Measurements from ENCODE around the gene LITAFD. TPM values are rescaled to one million over a fixed set of nuclear protein-coding genes. Genes with fewer than 3 reads are reported as not detected.

The LITAFD gene
- total and polyA plus RNA-seq, 2 experiments from 2014 or later = not detected

DNA sequence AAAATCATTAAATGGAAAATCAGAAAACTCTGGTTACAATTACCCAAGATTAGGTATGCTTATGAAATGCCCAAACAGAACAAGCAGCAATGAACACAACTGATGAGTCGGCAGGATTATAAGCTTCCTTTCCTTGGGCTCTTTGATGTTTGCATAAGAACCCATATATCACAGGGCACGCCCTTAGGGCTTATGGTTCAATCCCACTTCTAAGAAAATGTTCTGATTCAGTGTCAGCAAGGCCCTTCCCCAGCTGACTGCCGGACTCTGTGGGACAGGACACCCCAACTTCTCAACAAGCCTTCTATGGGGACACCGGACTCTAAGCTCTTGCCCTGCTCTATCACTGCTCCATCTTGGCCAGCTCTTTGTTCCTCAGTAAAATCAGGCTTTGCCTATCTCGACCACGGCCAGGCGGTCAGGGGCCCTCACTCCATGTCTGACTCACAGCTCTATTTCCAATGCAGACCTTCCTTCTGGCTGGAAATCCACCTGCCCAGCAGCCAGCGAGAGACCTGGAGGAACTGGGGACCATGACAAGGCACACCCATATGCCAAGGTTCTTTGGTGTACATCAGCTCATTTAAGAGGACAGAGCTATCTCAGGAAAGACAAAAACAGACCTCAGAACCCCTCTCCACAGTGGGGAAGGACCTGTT lies 26.8 kb downstream of the LITAFD start (continued):
- TF ChIP-seq, protein P1, sequence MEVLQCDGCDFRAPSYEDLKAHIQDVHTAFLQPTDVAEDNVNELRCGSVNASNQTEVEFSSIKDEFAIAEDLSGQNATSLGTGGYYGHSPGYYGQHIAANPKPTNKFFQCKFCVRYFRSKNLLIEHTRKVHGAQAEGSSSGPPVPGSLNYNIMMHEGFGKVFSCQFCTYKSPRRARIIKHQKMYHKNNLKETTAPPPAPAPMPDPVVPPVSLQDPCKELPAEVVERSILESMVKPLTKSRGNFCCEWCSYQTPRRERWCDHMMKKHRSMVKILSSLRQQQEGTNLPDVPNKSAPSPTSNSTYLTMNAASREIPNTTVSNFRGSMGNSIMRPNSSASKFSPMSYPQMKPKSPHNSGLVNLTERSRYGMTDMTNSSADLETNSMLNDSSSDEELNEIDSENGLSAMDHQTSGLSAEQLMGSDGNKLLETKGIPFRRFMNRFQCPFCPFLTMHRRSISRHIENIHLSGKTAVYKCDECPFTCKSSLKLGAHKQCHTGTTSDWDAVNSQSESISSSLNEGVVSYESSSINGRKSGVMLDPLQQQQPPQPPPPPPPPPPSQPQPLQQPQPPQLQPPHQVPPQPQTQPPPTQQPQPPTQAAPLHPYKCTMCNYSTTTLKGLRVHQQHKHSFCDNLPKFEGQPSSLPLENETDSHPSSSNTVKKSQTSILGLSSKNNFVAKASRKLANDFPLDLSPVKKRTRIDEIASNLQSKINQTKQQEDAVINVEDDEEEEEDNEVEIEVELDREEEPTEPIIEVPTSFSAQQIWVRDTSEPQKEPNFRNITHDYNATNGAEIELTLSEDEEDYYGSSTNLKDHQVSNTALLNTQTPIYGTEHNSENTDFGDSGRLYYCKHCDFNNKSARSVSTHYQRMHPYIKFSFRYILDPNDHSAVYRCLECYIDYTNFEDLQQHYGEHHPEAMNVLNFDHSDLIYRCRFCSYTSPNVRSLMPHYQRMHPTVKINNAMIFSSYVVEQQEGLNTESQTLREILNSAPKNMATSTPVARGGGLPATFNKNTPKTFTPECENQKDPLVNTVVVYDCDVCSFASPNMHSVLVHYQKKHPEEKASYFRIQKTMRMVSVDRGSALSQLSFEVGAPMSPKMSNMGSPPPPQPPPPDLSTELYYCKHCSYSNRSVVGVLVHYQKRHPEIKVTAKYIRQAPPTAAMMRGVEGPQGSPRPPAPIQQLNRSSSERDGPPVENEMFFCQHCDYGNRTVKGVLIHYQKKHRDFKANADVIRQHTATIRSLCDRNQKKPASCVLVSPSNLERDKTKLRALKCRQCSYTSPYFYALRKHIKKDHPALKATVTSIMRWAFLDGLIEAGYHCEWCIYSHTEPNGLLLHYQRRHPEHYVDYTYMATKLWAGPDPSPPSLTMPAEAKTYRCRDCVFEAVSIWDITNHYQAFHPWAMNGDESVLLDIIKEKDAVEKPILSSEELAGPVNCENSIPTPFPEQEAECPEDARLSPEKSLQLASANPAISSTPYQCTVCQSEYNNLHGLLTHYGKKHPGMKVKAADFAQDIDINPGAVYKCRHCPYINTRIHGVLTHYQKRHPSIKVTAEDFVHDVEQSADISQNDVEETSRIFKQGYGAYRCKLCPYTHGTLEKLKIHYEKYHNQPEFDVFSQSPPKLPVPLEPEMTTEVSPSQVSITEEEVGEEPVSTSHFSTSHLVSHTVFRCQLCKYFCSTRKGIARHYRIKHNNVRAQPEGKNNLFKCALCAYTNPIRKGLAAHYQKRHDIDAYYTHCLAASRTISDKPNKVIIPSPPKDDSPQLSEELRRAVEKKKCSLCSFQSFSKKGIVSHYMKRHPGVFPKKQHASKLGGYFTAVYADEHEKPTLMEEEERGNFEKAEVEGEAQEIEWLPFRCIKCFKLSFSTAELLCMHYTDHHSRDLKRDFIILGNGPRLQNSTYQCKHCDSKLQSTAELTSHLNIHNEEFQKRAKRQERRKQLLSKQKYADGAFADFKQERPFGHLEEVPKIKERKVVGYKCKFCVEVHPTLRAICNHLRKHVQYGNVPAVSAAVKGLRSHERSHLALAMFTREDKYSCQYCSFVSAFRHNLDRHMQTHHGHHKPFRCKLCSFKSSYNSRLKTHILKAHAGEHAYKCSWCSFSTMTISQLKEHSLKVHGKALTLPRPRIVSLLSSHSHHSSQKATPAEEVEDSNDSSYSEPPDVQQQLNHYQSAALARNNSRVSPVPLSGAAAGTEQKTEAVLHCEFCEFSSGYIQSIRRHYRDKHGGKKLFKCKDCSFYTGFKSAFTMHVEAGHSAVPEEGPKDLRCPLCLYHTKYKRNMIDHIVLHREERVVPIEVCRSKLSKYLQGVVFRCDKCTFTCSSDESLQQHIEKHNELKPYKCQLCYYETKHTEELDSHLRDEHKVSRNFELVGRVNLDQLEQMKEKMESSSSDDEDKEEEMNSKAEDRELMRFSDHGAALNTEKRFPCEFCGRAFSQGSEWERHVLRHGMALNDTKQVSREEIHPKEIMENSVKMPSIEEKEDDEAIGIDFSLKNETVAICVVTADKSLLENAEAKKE (CRISPR knock-in tag; IDR thresholded peaks at IDR 0.05) = no peak
- TF ChIP-seq EZH2phosphoT487 (IDR thresholded peaks at IDR 0.05; ENCODE audit: unreplicated experiment) = no peak
- no peak for TF ChIP-seq EZH2 (IDR thresholded peaks at IDR 0.05; ENCODE audit: low read depth, unreplicated experiment)
- TF ChIP-seq POLR2AphosphoS5 (IDR thresholded peaks at IDR 0.05; ENCODE audit: low read depth) = no peak
- TF ChIP-seq, protein P2, sequence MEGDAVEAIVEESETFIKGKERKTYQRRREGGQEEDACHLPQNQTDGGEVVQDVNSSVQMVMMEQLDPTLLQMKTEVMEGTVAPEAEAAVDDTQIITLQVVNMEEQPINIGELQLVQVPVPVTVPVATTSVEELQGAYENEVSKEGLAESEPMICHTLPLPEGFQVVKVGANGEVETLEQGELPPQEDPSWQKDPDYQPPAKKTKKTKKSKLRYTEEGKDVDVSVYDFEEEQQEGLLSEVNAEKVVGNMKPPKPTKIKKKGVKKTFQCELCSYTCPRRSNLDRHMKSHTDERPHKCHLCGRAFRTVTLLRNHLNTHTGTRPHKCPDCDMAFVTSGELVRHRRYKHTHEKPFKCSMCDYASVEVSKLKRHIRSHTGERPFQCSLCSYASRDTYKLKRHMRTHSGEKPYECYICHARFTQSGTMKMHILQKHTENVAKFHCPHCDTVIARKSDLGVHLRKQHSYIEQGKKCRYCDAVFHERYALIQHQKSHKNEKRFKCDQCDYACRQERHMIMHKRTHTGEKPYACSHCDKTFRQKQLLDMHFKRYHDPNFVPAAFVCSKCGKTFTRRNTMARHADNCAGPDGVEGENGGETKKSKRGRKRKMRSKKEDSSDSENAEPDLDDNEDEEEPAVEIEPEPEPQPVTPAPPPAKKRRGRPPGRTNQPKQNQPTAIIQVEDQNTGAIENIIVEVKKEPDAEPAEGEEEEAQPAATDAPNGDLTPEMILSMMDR (conservative IDR thresholded peaks at IDR 0.05; ENCODE audit: low read depth in 2 of 2) = no peak

DNA sequence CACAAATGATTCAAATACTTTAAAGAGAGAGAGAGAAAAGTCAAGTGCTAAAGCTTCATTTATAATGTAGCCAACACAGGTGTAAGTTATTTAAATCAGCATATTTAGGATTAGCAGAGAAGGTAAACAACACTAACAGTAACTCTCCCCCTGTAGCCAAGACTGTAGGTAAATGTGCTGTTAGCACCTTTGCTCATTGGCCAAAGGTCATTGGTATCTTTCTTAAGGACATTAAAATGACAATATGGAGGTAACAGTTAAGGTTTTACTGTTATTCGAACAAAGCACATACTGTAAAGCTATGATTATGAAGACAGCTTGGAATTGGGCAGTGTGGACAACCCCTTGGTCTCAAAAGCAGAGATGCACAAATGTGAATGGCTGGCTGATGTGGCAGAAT lies 28.7 kb downstream of the LITAFD start:
- peaks cover 87% of the 10 kb centered on the region for H3K36me3 Mint-ChIP-seq (ENCODE audit: low read depth)
- Histone ChIP-seq H3K27ac (ENCODE audit: low read depth) (peak overlapping the region; percentile 86), H3K4me2 (no peak overlapping the region), H3K79me2 (replicated peaks; ENCODE audit: insufficient read depth) (peaks cover 36% of the 10 kb centered on the region; the same call in 1 of the 2 replicates), H3K9me2 (ENCODE audit: insufficient read depth) (no peaks in the 10 kb centered on the region), H3K4me1 (ENCODE audit: insufficient read depth) (no peaks in the 10 kb centered on the region; the same call in 1 of the 2 replicates), H2AFZ (no peak overlapping the region), H3K4me3 (no peak overlapping the region), H3K36me3 (ENCODE audit: insufficient read depth) (peaks cover 53% of the 10 kb centered on the region), H3K27me3 (ENCODE audit: insufficient read depth) (no peaks in the 10 kb centered on the region), H4K20me1 (replicated peaks; ENCODE audit: insufficient read depth) (peaks cover 47% of the 10 kb centered on the region), H3F3A (replicated peaks; ENCODE audit: low read depth) (peaks cover 28% of the 10 kb centered on the region)
- peaks cover 17% of the 10 kb centered on the region for H3K4me1 Mint-ChIP-seq
- 0 out of 2 replicates have a peak overlapping the region, but pooled peaks have one; percentile 33 for H3K27ac Mint-ChIP-seq
- no peaks in the 10 kb centered on the region for H3K9me3 Mint-ChIP-seq
- peaks cover 10% of the 10 kb centered on the region for H3K27me3 Mint-ChIP-seq (ENCODE audit: insufficient read depth, low read depth, poor library complexity)
- no peak for ATAC-seq
- DNase-seq (ENCODE audit: low spot score) = no peak
- no peak overlapping the region for H3K4me3 Mint-ChIP-seq
- TF ChIP-seq ZNF114 (CRISPR knock-in tag; IDR thresholded peaks at IDR 0.05) (no peak), ZNF331 (CRISPR knock-in tag; IDR thresholded peaks at IDR 0.05; ENCODE audit: low read depth) (no peak), EZH2phosphoT487 (IDR thresholded peaks at IDR 0.05; ENCODE audit: unreplicated experiment) (no peak)
- TF ChIP-seq, protein P1 (CRISPR knock-in tag; IDR thresholded peaks at IDR 0.05) = no peak

Data from GM23338 (cell line).